SK-N-SH (cell line): ENCODE data around the gene SNHG17. TPM values are rescaled to one million over a fixed set of nuclear protein-coding genes. Genes with fewer than 3 reads are reported as not detected.

Experiments used
- CTCF ChIA-PET: fragments of 300-600, 350-600 bp; formaldehyde crosslinking; extraction: SDS; loops from one replicate; lab custom pipeline; 2021; lab: Yijun Ruan, JAX
- POLR2A ChIA-PET: fragments of 350-600 bp; sonication (Branson Sonifier 250); formaldehyde crosslinking; extraction: SDS; loops from one replicate; lab custom pipeline; 2020; ENCODE audit warnings: antibody characterized with exemption, inconsistent platforms; lab: Yijun Ruan, JAX
- DNase-seq: peaks from one replicate; pipeline ENCODE4 v3.0.0; 2012
- H2AFZ ChIP-seq: fragments of 200-600 bp; sonication (generic); 2 replicates; pipeline ENCODE4 v1.8.1; 2016; ENCODE audit warnings: antibody characterized with exemption, mild to moderate bottlenecking, low read depth
- H3F3A ChIP-seq: fragments of 200-600 bp; sonication (generic); replicated peaks from 2 replicates; pipeline ENCODE3; 2016; ENCODE audit warnings: antibody characterized with exemption, mild to moderate bottlenecking; ENCODE audit not compliant: insufficient read depth
- H3K27ac ChIP-seq, 2 experiments: fragments of 200-500 bp in 1 of 2; fragments of 200-600 bp in 1 of 2; sonication (Bioruptor generic) in 1 of 2; sonication (generic), shearing (Covaris generic) in 1 of 2; 2 replicates each; pipeline versions ENCODE4 v1.5.1 to v1.6.1; 2014 to 2016; ENCODE audit warnings: low read depth in 2 of 2, inconsistent platforms in 1 of 2, low read length in 1 of 2, mild to moderate bottlenecking in 1 of 2, mixed read lengths in 1 of 2
- H3K27me3 ChIP-seq: fragments of 200-600 bp; sonication (generic), shearing (Covaris generic); 2 replicates; pipeline ENCODE4 v1.6.1; 2016; ENCODE audit warnings: mixed run types; ENCODE audit not compliant: insufficient read depth
- H3K36me3 ChIP-seq, 2 experiments: fragments of 200-500 bp in 1 of 2; fragments of 200-600 bp in 1 of 2; sonication (Bioruptor generic) in 1 of 2; sonication (generic) in 1 of 2; replicated peaks in 1 of 2; 2 replicates each; pipeline versions ENCODE3 to v1.5.1; 2014 to 2016; ENCODE audit warnings: low read length in 1 of 2, mild to moderate bottlenecking in 1 of 2; ENCODE audit not compliant: insufficient read depth in 2 of 2, control insufficient read depth in 1 of 2
- H3K4me1 ChIP-seq, 2 experiments: fragments of 200-500 bp in 1 of 2; fragments of 200-600 bp in 1 of 2; sonication (Bioruptor generic) in 1 of 2; sonication (generic), shearing (Covaris generic) in 1 of 2; 2 replicates each; pipeline versions ENCODE4 v1.5.1 to v1.6.1; 2014 to 2016; ENCODE audit warnings: low read depth in 1 of 2, low read length in 1 of 2, mixed run types in 1 of 2; ENCODE audit not compliant: insufficient read depth in 2 of 2, control insufficient read depth in 1 of 2
- H3K4me2 ChIP-seq: fragments of 200-600 bp; sonication (generic), shearing (Covaris generic); 2 replicates; pipeline ENCODE4 v1.6.1; 2017; ENCODE audit warnings: mixed run types
- H3K4me3 ChIP-seq, 2 experiments: fragments of 200-500 bp in 1 of 2; fragments of 200-600 bp in 1 of 2; sonication (Bioruptor generic) in 1 of 2; sonication (generic), shearing (Covaris generic) in 1 of 2; 2 replicates each; pipeline versions ENCODE4 v1.5.1 to v1.8.1; 2014 to 2016; ENCODE audit warnings: low read depth in 2 of 2, inconsistent platforms in 1 of 2, low read length in 1 of 2, mild to moderate bottlenecking in 1 of 2, mixed read lengths in 1 of 2, moderate library complexity in 1 of 2
- H3K79me2 ChIP-seq: fragments of 200-600 bp; sonication (generic); 2 replicates; pipeline ENCODE4 v1.8.1; 2017; ENCODE audit warnings: mild to moderate bottlenecking; ENCODE audit not compliant: insufficient read depth
- H3K9ac ChIP-seq: fragments of 200-600 bp; sonication (generic); 2 replicates; pipeline ENCODE4 v1.6.1; 2017; ENCODE audit warnings: mixed run types
- H3K9me2 ChIP-seq: fragments of 200-600 bp; sonication (generic); 2 replicates; pipeline ENCODE4 v1.6.1; 2017; ENCODE audit warnings: mixed run types
- H3K9me3 ChIP-seq: fragments of 200-600 bp; sonication (generic); 2 replicates; pipeline ENCODE4 v1.6.1; 2017; ENCODE audit warnings: mixed run types, mild to moderate bottlenecking, moderate library complexity
- H4K20me1 ChIP-seq: fragments of 200-600 bp; sonication (generic); 2 replicates; pipeline ENCODE4 v1.6.1; 2017; ENCODE audit warnings: mild to moderate bottlenecking, mixed run types; ENCODE audit not compliant: insufficient read depth
- FOSL2 ChIP-seq: IDR thresholded peaks from 2 replicates; pipeline ENCODE4 v1.4.0; 2012; ENCODE audit warnings: low read depth, mild to moderate bottlenecking, moderate library complexity, borderline replicate concordance
- GATA2 ChIP-seq: sonication (generic); formaldehyde crosslinking; IDR thresholded peaks from 2 replicates; pipeline ENCODE4 v1.5.0; 2020; ENCODE audit warnings: mild to moderate bottlenecking, missing genetic modification reagents
- JUND ChIP-seq: IDR thresholded peaks from 2 replicates; pipeline ENCODE4 v1.4.0; 2012
- MAX ChIP-seq: IDR thresholded peaks from 2 replicates; pipeline ENCODE4 v1.4.0; 2012; ENCODE audit warnings: low read depth
- TAF1 ChIP-seq: IDR thresholded peaks from 2 replicates; pipeline ENCODE4 v1.6.1; 2012; ENCODE audit warnings: low read depth, mild to moderate bottlenecking, low read length, moderate library complexity, borderline replicate concordance
- TEAD4 ChIP-seq: IDR thresholded peaks from 2 replicates; pipeline ENCODE4 v1.4.0; 2012; ENCODE audit warnings: mild to moderate bottlenecking, borderline replicate concordance; ENCODE audit not compliant: insufficient read depth
- WGBS: methylation state at CpG from one replicate; pipeline ENCODE4 v1.1.6; 2017; ENCODE audit warnings: low lambda C conversion rate; 5-methylcytosine and 5-hydroxymethylcytosine counted together
- polyA plus RNA-seq, 3 experiments: library from polyadenylated mRNA; depleted of rRNA; stranded (reverse); fragments of >200 nt; gene quantifications; 2 replicates each; pipeline ENCODE4 v1.2.3, GENCODE V29; 2012
- TF ChIP-seq, protein P1 (sequence below): IDR thresholded peaks from 2 replicates; pipeline ENCODE4 v1.4.0; 2012; ENCODE audit warnings: low read depth, borderline replicate concordance
- TF ChIP-seq, protein P2 (sequence below): IDR thresholded peaks from 2 replicates; pipeline ENCODE4 v1.4.0; 2012; ENCODE audit warnings: low read depth, borderline replicate concordance
- TF ChIP-seq, protein P3 (sequence below): fragments of 200-600 bp; sonication (generic); IDR thresholded peaks from 2 replicates; pipeline ENCODE4 v1.6.1; 2017; ENCODE audit warnings: antibody characterized with exemption, mild to moderate bottlenecking, moderate library complexity

Gene SNHG17
- polyA plus RNA-seq, 1 of the 3 experiments (the other 2 are of a cell fraction): 40.3 TPM

DNA sequence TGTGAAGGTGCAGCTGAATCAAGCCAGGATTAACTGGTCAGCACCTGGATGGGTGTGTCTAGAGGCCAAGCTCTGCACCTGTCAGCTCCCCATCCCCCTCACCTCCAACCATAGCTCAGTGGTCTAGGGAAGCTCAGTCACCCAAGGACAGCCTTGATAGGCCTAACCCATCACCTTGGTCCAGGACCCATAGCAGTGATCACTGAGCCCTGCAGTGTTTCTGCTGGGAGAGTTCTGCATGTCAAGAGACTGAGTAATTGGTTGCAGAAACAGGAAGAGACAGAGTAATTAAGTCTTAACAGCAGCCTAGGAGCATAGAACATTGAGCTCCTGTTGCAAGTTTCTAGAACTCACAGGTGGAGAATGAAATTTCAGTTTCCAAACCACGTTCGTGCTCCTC lies 18.8 kb upstream of the SNHG17 start:
- peaks cover 14% of the 10 kb centered on the region for H3F3A ChIP-seq
- peaks cover 0 to 8% of the 10 kb centered on the region in 2 experiments; a peak in 1 of 4 replicates for H3K4me1 ChIP-seq
- H4K20me1 ChIP-seq: no peaks in the 10 kb centered on the region
- no peaks in the 10 kb centered on the region for H3K79me2 ChIP-seq
- CTCF ChIA-PET: interaction anchor here (4.8 kb wide), 1 partner anchor 19 kb away, joined by 22 read pairs; the partner anchor contains the start of gene SNHG17
- no peaks in the 10 kb centered on the region for H3K27me3 ChIP-seq
- no peak overlapping the region for H3K27ac ChIP-seq
- H3K9me2 ChIP-seq: no peaks in the 10 kb centered on the region
- H3K9ac ChIP-seq: no peak overlapping the region
- WGBS: 92% methylated on average over 2 of the region's 2 CpGs
- DNase-seq: no peak
- TF ChIP-seq GATA2 (CRISPR knock-in tag): no peak
- TF ChIP-seq, protein P1, sequence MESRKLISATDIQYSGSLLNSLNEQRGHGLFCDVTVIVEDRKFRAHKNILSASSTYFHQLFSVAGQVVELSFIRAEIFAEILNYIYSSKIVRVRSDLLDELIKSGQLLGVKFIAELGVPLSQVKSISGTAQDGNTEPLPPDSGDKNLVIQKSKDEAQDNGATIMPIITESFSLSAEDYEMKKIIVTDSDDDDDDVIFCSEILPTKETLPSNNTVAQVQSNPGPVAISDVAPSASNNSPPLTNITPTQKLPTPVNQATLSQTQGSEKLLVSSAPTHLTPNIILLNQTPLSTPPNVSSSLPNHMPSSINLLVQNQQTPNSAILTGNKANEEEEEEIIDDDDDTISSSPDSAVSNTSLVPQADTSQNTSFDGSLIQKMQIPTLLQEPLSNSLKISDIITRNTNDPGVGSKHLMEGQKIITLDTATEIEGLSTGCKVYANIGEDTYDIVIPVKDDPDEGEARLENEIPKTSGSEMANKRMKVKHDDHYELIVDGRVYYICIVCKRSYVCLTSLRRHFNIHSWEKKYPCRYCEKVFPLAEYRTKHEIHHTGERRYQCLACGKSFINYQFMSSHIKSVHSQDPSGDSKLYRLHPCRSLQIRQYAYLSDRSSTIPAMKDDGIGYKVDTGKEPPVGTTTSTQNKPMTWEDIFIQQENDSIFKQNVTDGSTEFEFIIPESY: no peak
- TF ChIP-seq, protein P2, sequence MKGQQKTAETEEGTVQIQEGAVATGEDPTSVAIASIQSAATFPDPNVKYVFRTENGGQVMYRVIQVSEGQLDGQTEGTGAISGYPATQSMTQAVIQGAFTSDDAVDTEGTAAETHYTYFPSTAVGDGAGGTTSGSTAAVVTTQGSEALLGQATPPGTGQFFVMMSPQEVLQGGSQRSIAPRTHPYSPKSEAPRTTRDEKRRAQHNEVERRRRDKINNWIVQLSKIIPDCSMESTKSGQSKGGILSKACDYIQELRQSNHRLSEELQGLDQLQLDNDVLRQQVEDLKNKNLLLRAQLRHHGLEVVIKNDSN: no peak
- H3K4me3 ChIP-seq: no peak overlapping the region
- H3K4me2 ChIP-seq: no peak overlapping the region
- peaks cover 8 to 20% of the 10 kb centered on the region in 2 experiments for H3K36me3 ChIP-seq
- POLR2A ChIA-PET: no interaction called here
- H2AFZ ChIP-seq: no peak overlapping the region
- no peaks in the 10 kb centered on the region for H3K9me3 ChIP-seq

DNA sequence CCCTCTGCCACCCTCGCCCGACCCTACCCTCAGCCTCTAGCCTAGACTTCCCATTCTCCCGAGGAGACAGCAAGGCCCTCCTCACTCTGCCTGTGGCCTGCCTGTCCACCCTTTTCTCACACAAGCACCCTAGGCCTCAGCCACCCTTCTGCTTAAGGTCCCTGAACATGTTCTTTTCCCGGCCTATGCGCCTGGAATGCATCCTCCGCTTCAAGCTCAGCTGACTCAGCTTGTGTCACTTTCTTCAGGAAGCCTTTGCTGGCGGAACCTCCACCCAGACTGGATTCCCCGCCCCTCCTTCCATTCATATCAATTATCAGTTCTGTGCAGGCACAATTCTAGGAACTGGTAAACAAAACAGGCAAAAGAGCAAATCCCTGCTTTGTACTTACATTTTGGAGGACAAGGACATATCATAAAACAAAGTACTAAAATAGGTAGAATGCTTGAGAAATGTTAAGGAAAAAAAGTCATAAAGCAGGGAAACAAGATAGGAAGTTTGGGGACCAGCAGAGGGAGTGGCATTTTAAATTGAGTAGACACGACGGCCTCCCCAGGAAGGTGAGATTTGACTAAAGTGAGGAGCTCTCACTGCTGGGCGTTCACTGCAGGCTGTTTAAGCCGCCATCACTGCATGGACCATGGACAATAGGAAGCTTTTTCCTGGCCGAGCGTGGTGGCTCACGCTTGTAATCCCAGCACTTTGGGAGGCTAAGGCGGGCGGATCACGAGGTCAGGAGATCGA lies 17.9 kb upstream of the SNHG17 start:
- Histone ChIP-seq H3K27ac (peak overlapping the region in 1 of 2 experiments; percentile 67; a peak in 2 of 4 replicates), H3K4me3 (no peak overlapping the region), H3K9me3 (no peaks in the 10 kb centered on the region), H3K27me3 (no peaks in the 10 kb centered on the region), H3K4me2 (no peak overlapping the region; the same call in 1 of the 2 replicates), H3K79me2 (peaks cover 4% of the 10 kb centered on the region; the same call in 1 of the 2 replicates), H4K20me1 (no peaks in the 10 kb centered on the region), H3K9ac (no peak overlapping the region), H3K4me1 (peaks cover 1 to 12% of the 10 kb centered on the region in 2 experiments; a peak in 1 of 4 replicates), H3K9me2 (no peaks in the 10 kb centered on the region), H2AFZ (no peak overlapping the region; the same call in 1 of the 2 replicates), H3K36me3 (peaks cover 10 to 26% of the 10 kb centered on the region in 2 experiments), H3F3A (peaks cover 14% of the 10 kb centered on the region)
- DNase-seq: no peak
- peak; percentile 32; the same call in 1 of the 2 replicates for TF ChIP-seq TAF1
- 0 out of 2 replicates have a peak, but pooled peaks have one; percentile 20 for TF ChIP-seq JUND
- peak; percentile 39; the same call in 1 of the 2 replicates for TF ChIP-seq FOSL2
- TF ChIP-seq TEAD4: 0 out of 2 replicates have a peak, but pooled peaks have one; percentile 25
- TF ChIP-seq MAX: 0 out of 2 replicates have a peak, but pooled peaks have one; percentile 24
- TF ChIP-seq, protein P3, sequence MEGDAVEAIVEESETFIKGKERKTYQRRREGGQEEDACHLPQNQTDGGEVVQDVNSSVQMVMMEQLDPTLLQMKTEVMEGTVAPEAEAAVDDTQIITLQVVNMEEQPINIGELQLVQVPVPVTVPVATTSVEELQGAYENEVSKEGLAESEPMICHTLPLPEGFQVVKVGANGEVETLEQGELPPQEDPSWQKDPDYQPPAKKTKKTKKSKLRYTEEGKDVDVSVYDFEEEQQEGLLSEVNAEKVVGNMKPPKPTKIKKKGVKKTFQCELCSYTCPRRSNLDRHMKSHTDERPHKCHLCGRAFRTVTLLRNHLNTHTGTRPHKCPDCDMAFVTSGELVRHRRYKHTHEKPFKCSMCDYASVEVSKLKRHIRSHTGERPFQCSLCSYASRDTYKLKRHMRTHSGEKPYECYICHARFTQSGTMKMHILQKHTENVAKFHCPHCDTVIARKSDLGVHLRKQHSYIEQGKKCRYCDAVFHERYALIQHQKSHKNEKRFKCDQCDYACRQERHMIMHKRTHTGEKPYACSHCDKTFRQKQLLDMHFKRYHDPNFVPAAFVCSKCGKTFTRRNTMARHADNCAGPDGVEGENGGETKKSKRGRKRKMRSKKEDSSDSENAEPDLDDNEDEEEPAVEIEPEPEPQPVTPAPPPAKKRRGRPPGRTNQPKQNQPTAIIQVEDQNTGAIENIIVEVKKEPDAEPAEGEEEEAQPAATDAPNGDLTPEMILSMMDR: no peak
- ChIA-PET CTCF (interaction anchor here (0.6 to 4.8 kb wide), 4 partner anchors 18 to 308 kb away, joined by 3 to 22 read pairs (median 5); partner anchors contain the start of genes RALGAPB and SNHG17), POLR2A (interaction anchor here (1.2 kb wide), 1 partner anchor 18 kb away, joined by 3 read pairs; the partner anchor contains the start of gene SNHG17)
- 85% methylated on average over 19 of the region's 19 CpGs for WGBS
